Brain microvascular endothelial cell (primary cell): Measurements from ENCODE around the gene FLT1.

Experiments used
- DNase-seq: peaks from one replicate; pipeline ENCODE4 v3.0.0-alpha.2; 2020
- H3K27ac ChIP-seq: fragments of 250-450 bp; sonication (Bioruptor Pico); 2 replicates; pipeline ENCODE4 v1.5.1; 2020; ENCODE audit warnings: mild to moderate bottlenecking, moderate library complexity
- H3K27me3 ChIP-seq: fragments of 250-450 bp; sonication (Bioruptor Pico); replicated peaks from 2 replicates; pipeline ENCODE4 v1.5.1; 2020; ENCODE audit warnings: mild to moderate bottlenecking
- H3K36me3 ChIP-seq: fragments of 250-450 bp; sonication (Bioruptor Pico); replicated peaks from 2 replicates; pipeline ENCODE4 v1.5.1; 2020; ENCODE audit warnings: mild to moderate bottlenecking
- H3K4me3 ChIP-seq: 2 replicates; pipeline ENCODE4 v1.5.1; 2011; ENCODE audit warnings: low read depth, mild to moderate bottlenecking, control low read depth, low read length, moderate library complexity
- in situ Hi-C: cut with HindIII; loops from 2 replicates; pipeline ENCODE4 v1.10.0; 2017; ENCODE audit warnings: low sequenced_read_pairs, low pct_ligation_motif_present
- TF ChIP-seq, protein P1 (sequence below): IDR thresholded peaks from 2 replicates; pipeline ENCODE4 v1.5.1; 2011; ENCODE audit warnings: low read depth, mild to moderate bottlenecking, moderate library complexity, low read length, control low read depth, inconsistent platforms; ENCODE audit errors: missing control alignments

FLT1 gene

DNA sequence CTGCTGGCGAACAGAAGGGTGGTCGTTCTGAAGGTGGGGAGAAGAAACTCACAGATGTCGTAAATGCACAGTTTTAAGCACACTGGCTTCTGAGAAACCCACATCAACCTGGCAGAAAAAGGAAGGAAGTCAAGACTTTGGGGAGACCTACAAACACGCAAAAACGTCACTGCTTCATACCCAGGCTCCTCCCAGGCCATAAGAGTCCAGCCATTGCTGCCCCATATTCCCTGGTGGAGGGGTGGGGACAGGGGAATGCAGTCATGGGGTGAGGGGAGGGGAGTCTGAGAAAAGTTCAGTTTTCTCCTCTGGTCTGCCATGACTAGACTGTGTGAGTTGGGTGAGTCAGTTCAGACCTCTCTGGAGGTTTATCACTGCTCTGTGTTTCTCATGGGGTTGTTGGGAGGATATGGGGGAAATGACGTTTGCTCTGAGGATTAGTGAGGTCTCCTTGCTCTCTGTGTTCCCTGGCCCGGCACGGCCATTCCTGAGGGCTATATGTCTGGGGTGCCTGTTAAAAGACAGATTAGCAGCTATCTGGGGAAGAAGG, 139.0 kb downstream of the FLT1 start:
- Histone ChIP-seq H3K27me3 (no peaks in the 10 kb centered on the region), H3K27ac (peak overlapping the region; percentile 97), H3K36me3 (no peaks in the 10 kb centered on the region), H3K4me3 (no peak overlapping the region)
- in situ Hi-C loops, result no loop called here
- TF ChIP-seq, protein P1, sequence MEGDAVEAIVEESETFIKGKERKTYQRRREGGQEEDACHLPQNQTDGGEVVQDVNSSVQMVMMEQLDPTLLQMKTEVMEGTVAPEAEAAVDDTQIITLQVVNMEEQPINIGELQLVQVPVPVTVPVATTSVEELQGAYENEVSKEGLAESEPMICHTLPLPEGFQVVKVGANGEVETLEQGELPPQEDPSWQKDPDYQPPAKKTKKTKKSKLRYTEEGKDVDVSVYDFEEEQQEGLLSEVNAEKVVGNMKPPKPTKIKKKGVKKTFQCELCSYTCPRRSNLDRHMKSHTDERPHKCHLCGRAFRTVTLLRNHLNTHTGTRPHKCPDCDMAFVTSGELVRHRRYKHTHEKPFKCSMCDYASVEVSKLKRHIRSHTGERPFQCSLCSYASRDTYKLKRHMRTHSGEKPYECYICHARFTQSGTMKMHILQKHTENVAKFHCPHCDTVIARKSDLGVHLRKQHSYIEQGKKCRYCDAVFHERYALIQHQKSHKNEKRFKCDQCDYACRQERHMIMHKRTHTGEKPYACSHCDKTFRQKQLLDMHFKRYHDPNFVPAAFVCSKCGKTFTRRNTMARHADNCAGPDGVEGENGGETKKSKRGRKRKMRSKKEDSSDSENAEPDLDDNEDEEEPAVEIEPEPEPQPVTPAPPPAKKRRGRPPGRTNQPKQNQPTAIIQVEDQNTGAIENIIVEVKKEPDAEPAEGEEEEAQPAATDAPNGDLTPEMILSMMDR, result no peak
- DNase-seq, result peak; percentile 97

DNA sequence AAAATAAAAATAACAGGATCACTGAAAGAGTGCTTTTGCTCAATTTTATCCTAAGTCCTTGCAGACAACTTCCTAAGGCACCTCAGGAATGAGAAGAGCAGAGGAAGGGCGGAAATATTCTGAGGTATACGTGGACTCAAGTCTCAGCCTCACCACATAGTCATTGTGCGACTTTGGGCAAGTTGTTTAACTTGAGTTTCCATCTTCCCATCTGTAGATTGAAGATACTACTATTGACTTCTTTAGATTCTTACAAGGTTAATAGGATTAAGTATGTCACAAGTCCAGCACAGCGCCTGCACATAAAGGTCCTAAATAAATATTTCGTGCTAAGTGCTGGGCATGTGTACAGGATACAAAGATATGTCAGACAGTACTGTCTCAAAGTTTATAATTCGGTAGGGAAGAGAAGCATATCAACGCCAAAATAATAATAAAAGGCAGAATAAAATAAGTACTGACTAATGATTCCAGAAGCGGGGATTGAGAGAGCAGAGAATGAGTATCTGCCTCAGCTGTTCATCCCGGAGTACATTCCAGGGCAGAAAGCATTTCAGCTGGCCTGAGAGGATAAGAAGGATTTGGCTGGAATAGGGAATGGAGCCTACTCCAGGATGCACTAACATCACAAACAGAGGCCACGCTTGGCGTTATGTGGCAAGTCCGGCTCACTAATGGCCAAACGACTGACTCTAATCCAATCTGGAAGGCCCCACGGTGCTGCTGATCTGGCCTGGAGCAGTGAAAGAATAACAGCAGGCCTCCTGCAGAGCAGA, 139.7 kb downstream of the FLT1 start:
- in situ Hi-C loops, result no loop called here
- Histone ChIP-seq H3K27ac (peak overlapping the region; percentile 97), H3K4me3 (no peak overlapping the region), H3K36me3 (no peaks in the 10 kb centered on the region), H3K27me3 (no peaks in the 10 kb centered on the region)
- no peak for DNase-seq
- TF ChIP-seq, protein P1, result no peak

DNA sequence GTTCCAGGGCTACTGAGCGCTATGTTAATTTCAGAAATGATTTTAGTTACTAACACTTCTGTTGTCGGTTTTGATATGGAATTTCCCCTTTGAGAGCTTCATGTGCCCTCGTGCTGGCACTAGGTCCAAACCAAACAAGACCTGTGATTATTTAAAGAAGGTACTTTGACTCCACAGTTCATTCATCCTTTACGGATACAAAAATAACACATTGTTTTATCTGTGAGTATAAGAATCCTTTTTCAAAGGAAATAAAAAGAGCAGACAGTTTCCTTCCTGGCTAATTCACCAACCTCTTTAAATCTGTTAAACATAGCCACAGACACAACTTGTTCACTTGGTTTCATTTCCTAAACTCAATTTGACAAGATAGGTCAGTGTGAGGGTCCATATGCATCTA, 141.2 kb downstream of the FLT1 start:
- TF ChIP-seq, protein P1, result no peak
- no peak overlapping the region for H3K4me3 ChIP-seq
- in situ Hi-C loops, result no loop called here
- no peak for DNase-seq
- no peaks in the 10 kb centered on the region for H3K36me3 ChIP-seq
- H3K27ac ChIP-seq, result no peak overlapping the region
- no peaks in the 10 kb centered on the region for H3K27me3 ChIP-seq

DNA sequence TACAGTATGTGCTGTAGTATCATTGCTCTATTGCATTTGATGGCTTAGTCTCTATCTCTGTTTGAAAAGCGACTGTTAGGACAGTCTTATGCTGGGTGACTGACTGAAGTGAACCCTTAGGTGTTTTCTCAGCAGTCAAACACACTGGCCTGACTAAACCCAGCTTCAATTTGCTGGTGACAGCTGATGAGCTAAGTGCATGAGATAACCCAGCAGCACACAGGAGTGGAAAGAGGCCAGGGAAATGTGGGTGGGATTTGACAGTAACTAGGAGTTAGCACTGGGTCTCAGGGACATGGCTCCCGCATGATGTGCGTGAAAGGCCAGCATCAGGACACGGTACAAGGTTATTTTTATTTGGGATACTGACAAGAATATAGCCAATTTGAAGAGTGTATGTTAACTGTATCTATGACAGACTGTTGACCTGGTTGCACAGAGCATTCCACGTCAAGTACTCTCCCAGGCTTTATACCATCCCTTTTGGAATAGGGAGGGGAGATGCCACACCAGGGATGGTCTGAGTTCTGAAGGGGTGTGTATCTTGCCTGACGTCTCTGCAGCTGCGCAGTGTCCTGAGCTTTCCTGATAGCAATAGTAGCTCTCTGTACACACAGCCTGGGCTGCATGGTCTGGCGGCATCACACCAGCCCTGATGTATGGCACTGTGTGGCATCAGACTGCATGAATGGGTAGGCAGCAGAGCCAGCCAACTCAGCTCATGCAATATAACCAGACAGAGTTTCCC, 144.8 kb downstream of the FLT1 start:
- no peaks in the 10 kb centered on the region for H3K36me3 ChIP-seq
- DNase-seq, result no peak
- H3K4me3 ChIP-seq, result no peak overlapping the region
- in situ Hi-C loops, result no loop called here
- H3K27me3 ChIP-seq, result no peaks in the 10 kb centered on the region
- TF ChIP-seq, protein P1, result no peak
- no peak overlapping the region for H3K27ac ChIP-seq

DNA sequence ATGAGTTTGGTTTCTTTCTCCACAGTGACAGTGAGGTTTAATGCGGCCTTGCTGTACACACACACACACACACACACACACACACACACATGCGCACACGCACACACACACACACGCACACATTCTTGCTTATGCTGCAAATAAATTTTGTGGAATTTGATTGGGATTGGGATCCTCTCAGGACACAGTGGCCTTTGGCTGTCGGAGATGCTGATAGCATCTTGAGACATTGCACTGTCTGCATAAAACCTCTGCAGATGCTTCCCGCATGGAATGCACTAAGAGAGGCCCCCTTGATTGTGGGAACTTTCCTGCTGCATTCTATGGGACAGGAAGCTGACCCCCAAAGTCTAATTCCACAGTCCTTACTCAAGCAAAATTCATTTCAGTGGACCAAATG, 145.6 kb downstream of the FLT1 start:
- H3K27me3 ChIP-seq, result no peaks in the 10 kb centered on the region
- H3K4me3 ChIP-seq, result no peak overlapping the region
- in situ Hi-C loops, result no loop called here
- H3K36me3 ChIP-seq, result no peaks in the 10 kb centered on the region
- DNase-seq, result no peak
- no peak overlapping the region for H3K27ac ChIP-seq
- TF ChIP-seq, protein P1, result no peak
